Adipocyte (in vitro differentiated cells): ENCODE measurements around the gene CFB.

ENCODE experiments used
- DNase-seq: peaks from one replicate; pipeline ENCODE4 v3.0.0-alpha.2; 2015; ENCODE audit warnings: low read depth
- H3K27me3 ChIP-seq: replicated peaks from 2 replicates; pipeline ENCODE4 v1.7.0; 2013; ENCODE audit warnings: mild to moderate bottlenecking, low read length, moderate library complexity; ENCODE audit not compliant: control insufficient read depth, insufficient read depth
- H3K36me3 ChIP-seq: 2 replicates; pipeline ENCODE4 v1.7.0; 2013; ENCODE audit warnings: low read length, mild to moderate bottlenecking, moderate library complexity; ENCODE audit not compliant: control insufficient read depth, insufficient read depth, severe bottlenecking
- H3K4me1 ChIP-seq: 2 replicates; pipeline ENCODE4 v1.7.0; 2013; ENCODE audit warnings: mild to moderate bottlenecking, low read length, moderate library complexity; ENCODE audit not compliant: control insufficient read depth, insufficient read depth
- H3K4me3 ChIP-seq: 2 replicates; pipeline ENCODE4 v1.7.0; 2013; ENCODE audit warnings: mild to moderate bottlenecking, low read length, moderate library complexity
- H3K9ac ChIP-seq: 2 replicates; pipeline ENCODE4 v1.7.0; 2013; ENCODE audit warnings: mild to moderate bottlenecking, low read length, moderate library complexity
- H3K9me3 ChIP-seq: 2 replicates; pipeline ENCODE4 v1.7.0; 2013; ENCODE audit warnings: mild to moderate bottlenecking, low read length, moderate library complexity; ENCODE audit not compliant: control insufficient read depth

Gene CFB

GRCh38 chr6:31966997-31967925 lies 21.4 kb downstream of the CFB start:
- Histone ChIP-seq H3K4me3 (no peak overlapping the region), H3K4me1 (peaks cover 21% of the 10 kb centered on the region), H3K9me3 (no peaks in the 10 kb centered on the region), H3K27me3 (no peaks in the 10 kb centered on the region), H3K9ac (no peak overlapping the region), H3K36me3 (peaks cover 80% of the 10 kb centered on the region)
- no peak for DNase-seq

- Histone ChIP-seq H3K36me3 (peaks cover 73% of the 10 kb centered on the region), H3K9ac (no peak overlapping the region), H3K4me1 (peaks cover 24% of the 10 kb centered on the region), H3K27me3 (no peaks in the 10 kb centered on the region), H3K4me3 (no peak overlapping the region), H3K9me3 (no peaks in the 10 kb centered on the region)
- DNase-seq, result no peak
These were observed 22.0 kb downstream of the CFB start for GRCh38 chr6:31967926-31968320.

- Histone ChIP-seq H3K4me3 (no peak overlapping the region), H3K36me3 (peaks cover 69% of the 10 kb centered on the region), H3K27me3 (no peaks in the 10 kb centered on the region), H3K4me1 (peaks cover 28% of the 10 kb centered on the region), H3K9me3 (no peaks in the 10 kb centered on the region), H3K9ac (no peak overlapping the region)
- DNase-seq, result no peak
These were observed 22.4 kb downstream of the CFB start for GRCh38 chr6:31968326-31968725.

- H3K4me3 ChIP-seq, result no peak overlapping the region
- no peak overlapping the region for H3K9ac ChIP-seq
- no peak for DNase-seq
- H3K9me3 ChIP-seq, result no peaks in the 10 kb centered on the region
- peaks cover 33% of the 10 kb centered on the region for H3K4me1 ChIP-seq
- no peaks in the 10 kb centered on the region for H3K27me3 ChIP-seq
- peaks cover 62% of the 10 kb centered on the region for H3K36me3 ChIP-seq
These were observed 23.2 kb downstream of the CFB start for GRCh38 chr6:31968791-31969711.

- Histone ChIP-seq H3K9ac (peak overlapping the region; percentile 96), H3K4me3 (peak overlapping the region; percentile 87), H3K27me3 (no peaks in the 10 kb centered on the region), H3K9me3 (no peaks in the 10 kb centered on the region), H3K4me1 (peaks cover 33% of the 10 kb centered on the region), H3K36me3 (peaks cover 54% of the 10 kb centered on the region)
- no peak for DNase-seq
These were observed 24.1 kb downstream of the CFB start for GRCh38 chr6:31969712-31970603.

GRCh38 chr6:31970604-31971271 lies 24.8 kb downstream of the CFB start:
- Histone ChIP-seq H3K9me3 (no peaks in the 10 kb centered on the region), H3K4me3 (peak overlapping the region; percentile 87), H3K27me3 (no peaks in the 10 kb centered on the region), H3K9ac (peak overlapping the region; percentile 96), H3K4me1 (peaks cover 33% of the 10 kb centered on the region), H3K36me3 (peaks cover 46% of the 10 kb centered on the region)
- DNase-seq, result peak; percentile 1

GRCh38 chr6:31971279-31971992 lies 25.5 kb downstream of the CFB start:
- DNase-seq, result no peak
- Histone ChIP-seq H3K27me3 (no peaks in the 10 kb centered on the region), H3K4me1 (peaks cover 33% of the 10 kb centered on the region), H3K9me3 (no peaks in the 10 kb centered on the region), H3K36me3 (peaks cover 39% of the 10 kb centered on the region), H3K9ac (peak overlapping the region; percentile 96), H3K4me3 (peak overlapping the region; percentile 87)

- H3K4me1 ChIP-seq, result peaks cover 33% of the 10 kb centered on the region
- H3K27me3 ChIP-seq, result no peaks in the 10 kb centered on the region
- H3K36me3 ChIP-seq, result peaks cover 32% of the 10 kb centered on the region
- peak within 1 kb of the TSS; percentile 87 for H3K4me3 ChIP-seq
- H3K9ac ChIP-seq, result peak within 1 kb of the TSS; percentile 96
- H3K9me3 ChIP-seq, result no peaks in the 10 kb centered on the region
- peak; percentile 99 for DNase-seq
These were observed 26.3 kb downstream of the CFB start, which contains the start of gene DXO for GRCh38 chr6:31971993-31972708. Gene DXO (minus strand): TSS chr6:31972138. CDS start chr6:31971675, 463 bp downstream.

- Histone ChIP-seq H3K36me3 (peaks cover 25% of the 10 kb centered on the region), H3K27me3 (no peaks in the 10 kb centered on the region), H3K9ac (peak overlapping the region; percentile 96), H3K4me1 (peaks cover 33% of the 10 kb centered on the region), H3K9me3 (no peaks in the 10 kb centered on the region), H3K4me3 (peak overlapping the region; percentile 87)
- DNase-seq, result peak; percentile 66
These were observed 26.9 kb downstream of the CFB start for GRCh38 chr6:31972709-31973350.
